ENCODE results near the gene SPAAR. TPM values are rescaled to one million over a fixed set of nuclear protein-coding genes. Genes with fewer than 3 reads are reported as not detected.
A peak's percentile ranks its signal among the peaks of the same experiment; 100 is the strongest.

Gene SPAAR
- total and polyA plus RNA-seq, 9 of the 15 experiments (the other 6 are each of a cell fraction or from before 2014, with no cell fraction given), result not detected

- Histone ChIP-seq H3K4me3 (no peak overlapping the region), H3K79me2 (ENCODE audit: control insufficient read depth, insufficient read depth, low read length) (no peaks in the 10 kb centered on the region), H4K20me1 (replicated peaks; ENCODE audit: control insufficient read depth, insufficient read depth, low read length) (no peaks in the 10 kb centered on the region), H3K27ac (ENCODE audit: extremely low read depth, low read depth, low read length) (no peak overlapping the region), H3K9me3 (replicated peaks; ENCODE audit: control insufficient read depth, insufficient read depth, low read depth, low read length) (no peaks in the 10 kb centered on the region), H3K36me3 (ENCODE audit: control insufficient read depth, insufficient read depth, low read length) (no peaks in the 10 kb centered on the region), H3K4me1 (replicated peaks in 1 of 2; ENCODE audit: control insufficient read depth in 2 of 2, insufficient read depth in 2 of 2, low read length in 2 of 2) (no peaks in the 10 kb centered on the region; a peak in 1 of 5 replicates), H3K9ac (ENCODE audit: insufficient read depth in 1 of 2, low read depth in 2 of 2, low read length in 2 of 2) (no peak overlapping the region), H3K9me1 (ENCODE audit: control insufficient read depth, insufficient read depth, low read length) (no peaks in the 10 kb centered on the region), H3K27me3 (ENCODE audit: control insufficient read depth in 2 of 2, insufficient read depth in 2 of 2, low read length in 2 of 2) (no peaks in the 10 kb centered on the region), H3K4me2 (ENCODE audit: insufficient read depth, low read length) (no peak overlapping the region), H2AFZ (ENCODE audit: low read depth, low read length) (peak overlapping the region; percentile 26; the same call in 1 of the 2 replicates)
- ATAC-seq, result no peak
- no peak for FAIRE-seq
- POLR2A ChIA-PET, result interaction anchor here (0.6 kb wide), 2 partner anchors 203 to 211 kb away, joined by 3 to 4 read pairs; no protein-coding TSS in a partner anchor
- in situ Hi-C loops (cut with MboI) (no loop called here), intact Hi-C loops (cut with micrococcal nuclease) (no loop called here)
- TF ChIP-seq ATF7 (IDR thresholded peaks at IDR 0.05), result no peak
- no peak for TF ChIP-seq SPI1 (IDR thresholded peaks at IDR 0.05; ENCODE audit: borderline replicate concordance, low read depth, low read length)
- no peak for TF ChIP-seq RBM14 (IDR thresholded peaks at IDR 0.05; ENCODE audit: borderline replicate concordance, insufficient read depth, low read depth, low read length)
- TF ChIP-seq CBX3 (IDR thresholded peaks at IDR 0.05; ENCODE audit: borderline replicate concordance in 1 of 2, low read length in 2 of 2), result no peak
- TF ChIP-seq HIVEP1 (CRISPR knock-in tag; IDR thresholded peaks at IDR 0.05), result no peak
- no peak for TF ChIP-seq E2F3 (CRISPR knock-in tag; IDR thresholded peaks at IDR 0.05)
- TF ChIP-seq ZNF408 (CRISPR knock-in tag; IDR thresholded peaks at IDR 0.05; ENCODE audit: low read depth), result no peak
- TF ChIP-seq CBX5 (IDR thresholded peaks at IDR 0.05; ENCODE audit: borderline replicate concordance, low read depth), result no peak
- TF ChIP-seq RBM25 (IDR thresholded peaks at IDR 0.05; ENCODE audit: low read depth, low read length, severe bottlenecking), result no peak
- no peak for TF ChIP-seq EP400 (IDR thresholded peaks at IDR 0.05)
- TF ChIP-seq IRF2 (CRISPR knock-in tag; IDR thresholded peaks at IDR 0.05), result no peak
- no peak for TF ChIP-seq SAFB (IDR thresholded peaks at IDR 0.05; ENCODE audit: borderline replicate concordance, low read depth, low read length)
- no peak for TF ChIP-seq BMI1 (IDR thresholded peaks at IDR 0.05; ENCODE audit: low read length)
- CTCF ChIA-PET (ENCODE audit: low intra/inter-chr PET ratio), result no interaction called here
- 64% methylated on average over 3 of the region's 3 CpGs for WGBS (ENCODE audit: insufficient coverage, low coverage, missing lambda C conversion rate)
- no peak for DNase-seq (ENCODE audit: extremely low read depth in 1 of 4, low spot score in 3 of 4)
- BruUV-seq (replicated peaks), result no TSS peak
Measured at GRCh38 chr9:35930989-35931388, 21.7 kb downstream of the SPAAR start.

Measured in K562 (cell line).